Measurements from ENCODE around the gene EIF1. TPM values are rescaled to one million over a fixed set of nuclear protein-coding genes. Genes with fewer than 3 reads are reported as not detected.

The EIF1 gene
- total and polyA plus RNA-seq, 2 of the 8 experiments (the other 6 are each of a cell fraction or from before 2014, with no cell fraction given): 175 to 539 TPM

- H2BK20ac ChIP-seq (ENCODE audit: low read length): peak within 1 kb of the TSS; percentile 92; the same call in 1 of the 2 replicates
- peaks cover 19 to 68% (median 53%) of the 10 kb centered on the region in 4 experiments for H3K27me3 ChIP-seq (replicated peaks in 1 of 4; ENCODE audit: control insufficient read depth in 3 of 4, extremely low read depth in 1 of 4, insufficient read depth in 3 of 4, low read length in 3 of 4)
- DNase-seq (ENCODE audit: low read depth in 1 of 2, low spot score in 2 of 2) (peak; percentile 33 to 93), FAIRE-seq (no peak)
- peak within 1 kb of the TSS; percentile 91 for H3K18ac ChIP-seq (ENCODE audit: extremely low read depth, low read length)
- no peak within 1 kb of the TSS for H3K14ac ChIP-seq (ENCODE audit: insufficient read length)
- peak within 1 kb of the TSS; percentile 92; the same call in 1 of the 2 replicates for H2BK15ac ChIP-seq (ENCODE audit: low read length)
- H2BK12ac ChIP-seq (ENCODE audit: low read depth, low read length): peak within 1 kb of the TSS; percentile 95
- peak within 1 kb of the TSS; percentile 98 for H4K91ac ChIP-seq (replicated peaks; ENCODE audit: insufficient read length, low read length)
- CTCF ChIA-PET (ENCODE audit: partially characterized antibody): interaction anchor here (1.1 to 2.7 kb wide), 3 partner anchors 10 to 131 kb away, joined by 3 to 10 read pairs (median 4); partner anchors contain the start of gene KLHL11
- peak within 1 kb of the TSS; percentile 93 for H2BK120ac ChIP-seq (replicated peaks; ENCODE audit: low read depth, low read length)
- peaks cover 0 to 11% (median 7%) of the 10 kb centered on the region in 4 experiments; a peak in 6 of 7 replicates for H3K4me1 ChIP-seq (replicated peaks in 1 of 4; ENCODE audit: control insufficient read depth in 3 of 4, insufficient read depth in 4 of 4, low read length in 3 of 4)
- H3K4ac ChIP-seq (replicated peaks; ENCODE audit: insufficient read length, low read depth, low read length): peak within 1 kb of the TSS; percentile 90
- H3K56ac ChIP-seq (replicated peaks; ENCODE audit: insufficient read length, low read depth, low read length): peak within 1 kb of the TSS; percentile 96
- H3K9ac ChIP-seq (replicated peaks in 1 of 4; ENCODE audit: extremely low read depth in 1 of 4, low read depth in 3 of 4, low read length in 3 of 4): peak within 1 kb of the TSS; percentile 39 to 95 (median 86)
- H2AK5ac ChIP-seq (ENCODE audit: low read depth, low read length): no peak within 1 kb of the TSS
- peak within 1 kb of the TSS; percentile 97 for H2AFZ ChIP-seq (ENCODE audit: low read length)
- peaks cover 5% of the 10 kb centered on the region in 2 experiments for H4K20me1 ChIP-seq (replicated peaks in 1 of 2; ENCODE audit: control insufficient read depth in 1 of 2, insufficient read depth in 2 of 2, low read length in 2 of 2)
- H3K4me2 ChIP-seq (ENCODE audit: insufficient read depth in 1 of 2, low read depth in 2 of 2, low read length in 2 of 2): peak within 1 kb of the TSS; percentile 89 to 90
- no peaks in the 10 kb centered on the region for H3K79me2 ChIP-seq (ENCODE audit: control insufficient read depth in 1 of 2, insufficient read depth in 2 of 2, low read length in 2 of 2)
- peak within 1 kb of the TSS; percentile 47 to 66 (median 58) for H3K4me3 ChIP-seq (ENCODE audit: extremely low read depth in 1 of 4, insufficient read depth in 2 of 4, low read depth in 3 of 4, low read length in 4 of 4)
- no peaks in the 10 kb centered on the region for H3K36me3 ChIP-seq (ENCODE audit: control insufficient read depth in 2 of 4, insufficient read depth in 4 of 4, low read length in 3 of 4)
- H3K9me3 ChIP-seq (ENCODE audit: insufficient read depth in 2 of 2, low read depth in 1 of 2, low read length in 1 of 2): no peaks in the 10 kb centered on the region
- no peak within 1 kb of the TSS for H3K23ac ChIP-seq (ENCODE audit: insufficient read length)
- H3K79me1 ChIP-seq (ENCODE audit: low read depth, low read length): no peaks in the 10 kb centered on the region
- peak within 1 kb of the TSS; percentile 99 for H4K8ac ChIP-seq (ENCODE audit: extremely low read depth, insufficient read depth, low read length)
- peak within 1 kb of the TSS; percentile 46; the same call in 1 of the 2 replicates for H3K27ac ChIP-seq (ENCODE audit: low read depth, low read length)
- 1% methylated on average over 69 of the region's 77 CpGs; no CpG with 5 or more reads in 1 of the 2 experiments for WGBS, 2 experiments (ENCODE audit: extremely low coverage in 1 of 2, insufficient coverage in 1 of 2, insufficient read length in 1 of 2, insufficient replicate concordance in 2 of 2, low coverage in 1 of 2, low lambda C conversion rate in 2 of 2, missing lambda C conversion rate in 1 of 2)
- H4K5ac ChIP-seq (ENCODE audit: insufficient read length, low read depth, low read length): peak within 1 kb of the TSS; percentile 93
- peaks cover 13% of the 10 kb centered on the region for H3K23me2 ChIP-seq (ENCODE audit: low read depth, low read length)
- POLR2A ChIA-PET (ENCODE audit: partially characterized antibody): interaction anchor here (0.6 to 18.3 kb wide), 41 partner anchors 9 to 286 kb away, joined by 3 to 215 read pairs (median 5); partner anchors contain the start of genes ACLY, EIF1, FKBP10 and JUP
- H2BK5ac ChIP-seq (ENCODE audit: low read depth, low read length): peak within 1 kb of the TSS; percentile 72; the same call in 1 of the 2 replicates
- TF ChIP-seq BRCA1 (IDR thresholded peaks at IDR 0.05; ENCODE audit: low read depth, low read length) (no peak; the same call in 1 of the 2 replicates), JUN (IDR thresholded peaks at IDR 0.05; ENCODE audit: low read depth, low read length) (no peak), KDM5A (IDR thresholded peaks at IDR 0.05; ENCODE audit: low read length) (no peak), SRF (IDR thresholded peaks at IDR 0.05; ENCODE audit: low read depth, low read length) (no peak), BACH1 (IDR thresholded peaks at IDR 0.05; ENCODE audit: low read length) (no peak), YY1 (IDR thresholded peaks at IDR 0.05; ENCODE audit: low read depth, low read length) (no peak), RAD21 (IDR thresholded peaks at IDR 0.05 in 1 of 2, conservative IDR thresholded peaks at IDR 0.05 in 1 of 2; ENCODE audit: low read depth in 2 of 2, low read length in 2 of 2) (no peak), EGR1 (IDR thresholded peaks at IDR 0.05; ENCODE audit: borderline replicate concordance, low read depth, low read length) (0 out of 2 replicates have a peak, but pooled peaks have one; percentile 34), GABPA (IDR thresholded peaks at IDR 0.05; ENCODE audit: borderline replicate concordance, insufficient read depth, low read length) (peak; percentile 58)
- TF ChIP-seq, protein P1, sequence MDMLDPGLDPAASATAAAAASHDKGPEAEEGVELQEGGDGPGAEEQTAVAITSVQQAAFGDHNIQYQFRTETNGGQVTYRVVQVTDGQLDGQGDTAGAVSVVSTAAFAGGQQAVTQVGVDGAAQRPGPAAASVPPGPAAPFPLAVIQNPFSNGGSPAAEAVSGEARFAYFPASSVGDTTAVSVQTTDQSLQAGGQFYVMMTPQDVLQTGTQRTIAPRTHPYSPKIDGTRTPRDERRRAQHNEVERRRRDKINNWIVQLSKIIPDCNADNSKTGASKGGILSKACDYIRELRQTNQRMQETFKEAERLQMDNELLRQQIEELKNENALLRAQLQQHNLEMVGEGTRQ (IDR thresholded peaks at IDR 0.05; ENCODE audit: low read length): no peak
Observed at GRCh38 chr17:41734139-41734948, 45.7 kb downstream of the EIF1 start, which contains the start of gene HAP1. Gene HAP1 (minus strand): TSS chr17:41734643. CDS start chr17:41734634, 9 bp downstream.
